ENCODE data around the gene TUBGCP3. TPM values are rescaled to one million over a fixed set of nuclear protein-coding genes. Genes with fewer than 3 reads are reported as not detected.

The TUBGCP3 gene
- total and polyA plus RNA-seq, 4 donors = 6.7 to 31.0 (median 17.3) TPM

DNA sequence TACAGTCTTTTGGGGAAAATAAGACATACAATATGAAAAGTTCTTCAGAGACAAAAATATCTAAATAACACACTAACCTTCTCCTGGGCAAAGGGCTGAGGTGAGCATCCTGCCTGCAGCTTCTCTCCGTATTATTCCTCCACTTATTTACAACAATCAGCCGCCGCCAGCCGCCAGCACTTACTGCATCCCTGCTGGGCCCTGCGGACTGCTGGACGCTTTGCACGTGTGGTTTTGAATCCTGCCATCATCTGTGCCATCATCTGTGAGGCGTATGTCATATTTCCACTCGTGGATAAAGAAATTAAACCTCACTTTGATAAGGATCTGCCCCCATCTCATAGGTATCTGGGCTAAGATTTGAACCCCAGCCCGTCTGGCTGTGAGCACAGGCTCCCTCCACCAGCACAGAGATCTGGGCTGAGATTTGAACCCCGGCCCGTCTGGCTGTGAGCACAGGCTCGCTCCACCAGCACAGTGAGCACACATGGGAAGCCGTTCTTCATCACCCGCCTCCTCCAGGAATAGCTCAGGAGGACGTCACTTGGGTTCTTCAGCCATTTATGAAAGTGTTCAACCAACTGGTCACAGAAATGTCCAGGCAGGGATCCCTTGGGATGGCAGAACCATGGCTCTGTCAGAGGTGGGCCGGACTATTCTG lies 35.2 kb upstream of the TUBGCP3 start:
- no peak overlapping the region for H3K9ac ChIP-seq (ENCODE audit: low read depth in 1 of 2, low read length in 2 of 2)
- WGBS = 93% methylated on average over 17 of the region's 17 CpGs
- H3K9me3 ChIP-seq (ENCODE audit: control insufficient read depth in 4 of 4, low read length in 3 of 4) = no peaks in the 10 kb centered on the region
- DNase-seq (ENCODE audit: low spot score) = no peak
- no peaks in the 10 kb centered on the region for H3K27me3 ChIP-seq (ENCODE audit: control insufficient read depth in 4 of 4, insufficient read depth in 4 of 4, low read length in 3 of 4)
- no peak overlapping the region for H3K27ac ChIP-seq (ENCODE audit: low read depth in 1 of 2, low read length in 2 of 2)
- no peaks in the 10 kb centered on the region for H3K36me3 ChIP-seq (ENCODE audit: control insufficient read depth in 4 of 4, insufficient read depth in 3 of 4, low read depth in 1 of 4, low read length in 3 of 4)
- TF ChIP-seq, protein P1, sequence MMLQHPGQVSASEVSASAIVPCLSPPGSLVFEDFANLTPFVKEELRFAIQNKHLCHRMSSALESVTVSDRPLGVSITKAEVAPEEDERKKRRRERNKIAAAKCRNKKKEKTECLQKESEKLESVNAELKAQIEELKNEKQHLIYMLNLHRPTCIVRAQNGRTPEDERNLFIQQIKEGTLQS (IDR thresholded peaks at IDR 0.05) = no peak
- TF ChIP-seq FOXA2 (IDR thresholded peaks at IDR 0.05) = no peak
- TF ChIP-seq GABPA (IDR thresholded peaks at IDR 0.05 in 1 of 2, conservative IDR thresholded peaks at IDR 0.05 in 1 of 2) = no peak
- no peak for TF ChIP-seq HNF4A (conservative IDR thresholded peaks at IDR 0.05)
- TF ChIP-seq NR2F2 (IDR thresholded peaks at IDR 0.05) = no peak
- TF ChIP-seq, protein P2, sequence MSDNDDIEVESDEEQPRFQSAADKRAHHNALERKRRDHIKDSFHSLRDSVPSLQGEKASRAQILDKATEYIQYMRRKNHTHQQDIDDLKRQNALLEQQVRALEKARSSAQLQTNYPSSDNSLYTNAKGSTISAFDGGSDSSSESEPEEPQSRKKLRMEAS (IDR thresholded peaks at IDR 0.05) = no peak
- TF ChIP-seq, protein P3, sequence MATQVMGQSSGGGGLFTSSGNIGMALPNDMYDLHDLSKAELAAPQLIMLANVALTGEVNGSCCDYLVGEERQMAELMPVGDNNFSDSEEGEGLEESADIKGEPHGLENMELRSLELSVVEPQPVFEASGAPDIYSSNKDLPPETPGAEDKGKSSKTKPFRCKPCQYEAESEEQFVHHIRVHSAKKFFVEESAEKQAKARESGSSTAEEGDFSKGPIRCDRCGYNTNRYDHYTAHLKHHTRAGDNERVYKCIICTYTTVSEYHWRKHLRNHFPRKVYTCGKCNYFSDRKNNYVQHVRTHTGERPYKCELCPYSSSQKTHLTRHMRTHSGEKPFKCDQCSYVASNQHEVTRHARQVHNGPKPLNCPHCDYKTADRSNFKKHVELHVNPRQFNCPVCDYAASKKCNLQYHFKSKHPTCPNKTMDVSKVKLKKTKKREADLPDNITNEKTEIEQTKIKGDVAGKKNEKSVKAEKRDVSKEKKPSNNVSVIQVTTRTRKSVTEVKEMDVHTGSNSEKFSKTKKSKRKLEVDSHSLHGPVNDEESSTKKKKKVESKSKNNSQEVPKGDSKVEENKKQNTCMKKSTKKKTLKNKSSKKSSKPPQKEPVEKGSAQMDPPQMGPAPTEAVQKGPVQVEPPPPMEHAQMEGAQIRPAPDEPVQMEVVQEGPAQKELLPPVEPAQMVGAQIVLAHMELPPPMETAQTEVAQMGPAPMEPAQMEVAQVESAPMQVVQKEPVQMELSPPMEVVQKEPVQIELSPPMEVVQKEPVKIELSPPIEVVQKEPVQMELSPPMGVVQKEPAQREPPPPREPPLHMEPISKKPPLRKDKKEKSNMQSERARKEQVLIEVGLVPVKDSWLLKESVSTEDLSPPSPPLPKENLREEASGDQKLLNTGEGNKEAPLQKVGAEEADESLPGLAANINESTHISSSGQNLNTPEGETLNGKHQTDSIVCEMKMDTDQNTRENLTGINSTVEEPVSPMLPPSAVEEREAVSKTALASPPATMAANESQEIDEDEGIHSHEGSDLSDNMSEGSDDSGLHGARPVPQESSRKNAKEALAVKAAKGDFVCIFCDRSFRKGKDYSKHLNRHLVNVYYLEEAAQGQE (IDR thresholded peaks at IDR 0.05) = no peak
- TF ChIP-seq RAD21 (IDR thresholded peaks at IDR 0.05) = no peak
- TF ChIP-seq, protein P4, sequence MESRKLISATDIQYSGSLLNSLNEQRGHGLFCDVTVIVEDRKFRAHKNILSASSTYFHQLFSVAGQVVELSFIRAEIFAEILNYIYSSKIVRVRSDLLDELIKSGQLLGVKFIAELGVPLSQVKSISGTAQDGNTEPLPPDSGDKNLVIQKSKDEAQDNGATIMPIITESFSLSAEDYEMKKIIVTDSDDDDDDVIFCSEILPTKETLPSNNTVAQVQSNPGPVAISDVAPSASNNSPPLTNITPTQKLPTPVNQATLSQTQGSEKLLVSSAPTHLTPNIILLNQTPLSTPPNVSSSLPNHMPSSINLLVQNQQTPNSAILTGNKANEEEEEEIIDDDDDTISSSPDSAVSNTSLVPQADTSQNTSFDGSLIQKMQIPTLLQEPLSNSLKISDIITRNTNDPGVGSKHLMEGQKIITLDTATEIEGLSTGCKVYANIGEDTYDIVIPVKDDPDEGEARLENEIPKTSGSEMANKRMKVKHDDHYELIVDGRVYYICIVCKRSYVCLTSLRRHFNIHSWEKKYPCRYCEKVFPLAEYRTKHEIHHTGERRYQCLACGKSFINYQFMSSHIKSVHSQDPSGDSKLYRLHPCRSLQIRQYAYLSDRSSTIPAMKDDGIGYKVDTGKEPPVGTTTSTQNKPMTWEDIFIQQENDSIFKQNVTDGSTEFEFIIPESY (IDR thresholded peaks at IDR 0.05) = no peak
- H3K4me3 ChIP-seq (ENCODE audit: low read depth in 1 of 3, low read length in 3 of 3) = no peak overlapping the region
- H3K4me1 ChIP-seq (ENCODE audit: control insufficient read depth in 4 of 4, insufficient read depth in 4 of 4, low read length in 3 of 4) = peaks cover 0 to 10% (median 7%) of the 10 kb centered on the region in 4 donors

DNA sequence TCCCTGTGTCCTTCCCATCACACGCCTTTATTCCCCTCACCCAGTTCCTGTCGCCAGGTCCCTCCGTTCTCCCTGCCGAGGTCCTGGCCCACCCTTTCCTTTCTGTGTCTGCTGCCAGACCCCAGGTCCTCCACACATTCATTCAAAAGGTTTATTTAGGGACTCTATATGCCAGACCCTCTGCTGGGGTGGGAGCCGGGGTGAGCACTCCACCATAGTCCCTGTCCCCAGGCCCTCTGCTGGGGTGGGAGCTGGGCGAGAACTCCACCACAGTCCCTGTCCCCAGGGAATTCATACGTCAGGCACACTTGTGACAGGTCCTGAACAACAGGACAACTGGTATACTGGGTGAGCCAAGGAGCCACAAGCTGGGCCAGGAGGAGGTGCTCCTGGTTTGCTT lies 34.4 kb upstream of the TUBGCP3 start:
- H3K4me3 ChIP-seq (ENCODE audit: low read depth in 1 of 3, low read length in 3 of 3) = no peak overlapping the region
- peaks cover 0 to 10% (median 7%) of the 10 kb centered on the region in 4 donors for H3K4me1 ChIP-seq (ENCODE audit: control insufficient read depth in 4 of 4, insufficient read depth in 4 of 4, low read length in 3 of 4)
- no peaks in the 10 kb centered on the region for H3K9me3 ChIP-seq (ENCODE audit: control insufficient read depth in 4 of 4, low read length in 3 of 4)
- H3K27ac ChIP-seq (ENCODE audit: low read depth in 1 of 2, low read length in 2 of 2) = no peak overlapping the region
- TF ChIP-seq, protein P5, sequence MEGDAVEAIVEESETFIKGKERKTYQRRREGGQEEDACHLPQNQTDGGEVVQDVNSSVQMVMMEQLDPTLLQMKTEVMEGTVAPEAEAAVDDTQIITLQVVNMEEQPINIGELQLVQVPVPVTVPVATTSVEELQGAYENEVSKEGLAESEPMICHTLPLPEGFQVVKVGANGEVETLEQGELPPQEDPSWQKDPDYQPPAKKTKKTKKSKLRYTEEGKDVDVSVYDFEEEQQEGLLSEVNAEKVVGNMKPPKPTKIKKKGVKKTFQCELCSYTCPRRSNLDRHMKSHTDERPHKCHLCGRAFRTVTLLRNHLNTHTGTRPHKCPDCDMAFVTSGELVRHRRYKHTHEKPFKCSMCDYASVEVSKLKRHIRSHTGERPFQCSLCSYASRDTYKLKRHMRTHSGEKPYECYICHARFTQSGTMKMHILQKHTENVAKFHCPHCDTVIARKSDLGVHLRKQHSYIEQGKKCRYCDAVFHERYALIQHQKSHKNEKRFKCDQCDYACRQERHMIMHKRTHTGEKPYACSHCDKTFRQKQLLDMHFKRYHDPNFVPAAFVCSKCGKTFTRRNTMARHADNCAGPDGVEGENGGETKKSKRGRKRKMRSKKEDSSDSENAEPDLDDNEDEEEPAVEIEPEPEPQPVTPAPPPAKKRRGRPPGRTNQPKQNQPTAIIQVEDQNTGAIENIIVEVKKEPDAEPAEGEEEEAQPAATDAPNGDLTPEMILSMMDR (IDR thresholded peaks at IDR 0.05; ENCODE audit: low read depth, low read length, missing input control) = no peak
- TF ChIP-seq, protein P4 (IDR thresholded peaks at IDR 0.05) = no peak
- TF ChIP-seq HNF4A (conservative IDR thresholded peaks at IDR 0.05) = no peak
- TF ChIP-seq YY1 (IDR thresholded peaks at IDR 0.05) = no peak
- no peak for TF ChIP-seq TAF1 (conservative IDR thresholded peaks at IDR 0.05)
- no peak for DNase-seq (ENCODE audit: low spot score)
- H3K9ac ChIP-seq (ENCODE audit: low read depth in 1 of 2, low read length in 2 of 2) = no peak overlapping the region
- 89% methylated on average over 7 of the region's 7 CpGs for WGBS
- no peaks in the 10 kb centered on the region for H3K27me3 ChIP-seq (ENCODE audit: control insufficient read depth in 4 of 4, insufficient read depth in 4 of 4, low read length in 3 of 4)
- no peaks in the 10 kb centered on the region for H3K36me3 ChIP-seq (ENCODE audit: control insufficient read depth in 4 of 4, insufficient read depth in 3 of 4, low read depth in 1 of 4, low read length in 3 of 4)
